ENCODE measurements around the gene NELFCD.

GRCh38 chr20:58963060-58963584, 17.9 kb upstream of the NELFCD start:
- TF ChIP-seq CTCF (IDR thresholded peaks at IDR 0.05; ENCODE audit: borderline replicate concordance, extremely low read depth, low read length, poor library complexity, severe bottlenecking): no peak
- TF ChIP-seq EZH2 (IDR thresholded peaks at IDR 0.05; ENCODE audit: borderline replicate concordance, low read depth, low read length, severe bottlenecking): no peak
